ENCODE measurements around the gene PDCD1.

GRCh38 chr2:241890524-241891235 is 32.0 kb upstream of the PDCD1 start:
- TF ChIP-seq CTCF (IDR thresholded peaks at IDR 0.05) = no peak
- TF ChIP-seq POLR2A (IDR thresholded peaks at IDR 0.05) = no peak

All from esophagus squamous epithelium (tissue), 4 donors.